ENCODE data around the gene TTYH3.
A peak's percentile ranks its signal among the peaks of the same experiment; 100 is the strongest.
"Not testable (repeated sequence)": the region's sequence is repeated elsewhere in the genome, so short reads cannot be mapped to it uniquely, and the experiment has no call there.

The TTYH3 gene, protein sequence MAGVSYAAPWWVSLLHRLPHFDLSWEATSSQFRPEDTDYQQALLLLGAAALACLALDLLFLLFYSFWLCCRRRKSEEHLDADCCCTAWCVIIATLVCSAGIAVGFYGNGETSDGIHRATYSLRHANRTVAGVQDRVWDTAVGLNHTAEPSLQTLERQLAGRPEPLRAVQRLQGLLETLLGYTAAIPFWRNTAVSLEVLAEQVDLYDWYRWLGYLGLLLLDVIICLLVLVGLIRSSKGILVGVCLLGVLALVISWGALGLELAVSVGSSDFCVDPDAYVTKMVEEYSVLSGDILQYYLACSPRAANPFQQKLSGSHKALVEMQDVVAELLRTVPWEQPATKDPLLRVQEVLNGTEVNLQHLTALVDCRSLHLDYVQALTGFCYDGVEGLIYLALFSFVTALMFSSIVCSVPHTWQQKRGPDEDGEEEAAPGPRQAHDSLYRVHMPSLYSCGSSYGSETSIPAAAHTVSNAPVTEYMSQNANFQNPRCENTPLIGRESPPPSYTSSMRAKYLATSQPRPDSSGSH

DNA sequence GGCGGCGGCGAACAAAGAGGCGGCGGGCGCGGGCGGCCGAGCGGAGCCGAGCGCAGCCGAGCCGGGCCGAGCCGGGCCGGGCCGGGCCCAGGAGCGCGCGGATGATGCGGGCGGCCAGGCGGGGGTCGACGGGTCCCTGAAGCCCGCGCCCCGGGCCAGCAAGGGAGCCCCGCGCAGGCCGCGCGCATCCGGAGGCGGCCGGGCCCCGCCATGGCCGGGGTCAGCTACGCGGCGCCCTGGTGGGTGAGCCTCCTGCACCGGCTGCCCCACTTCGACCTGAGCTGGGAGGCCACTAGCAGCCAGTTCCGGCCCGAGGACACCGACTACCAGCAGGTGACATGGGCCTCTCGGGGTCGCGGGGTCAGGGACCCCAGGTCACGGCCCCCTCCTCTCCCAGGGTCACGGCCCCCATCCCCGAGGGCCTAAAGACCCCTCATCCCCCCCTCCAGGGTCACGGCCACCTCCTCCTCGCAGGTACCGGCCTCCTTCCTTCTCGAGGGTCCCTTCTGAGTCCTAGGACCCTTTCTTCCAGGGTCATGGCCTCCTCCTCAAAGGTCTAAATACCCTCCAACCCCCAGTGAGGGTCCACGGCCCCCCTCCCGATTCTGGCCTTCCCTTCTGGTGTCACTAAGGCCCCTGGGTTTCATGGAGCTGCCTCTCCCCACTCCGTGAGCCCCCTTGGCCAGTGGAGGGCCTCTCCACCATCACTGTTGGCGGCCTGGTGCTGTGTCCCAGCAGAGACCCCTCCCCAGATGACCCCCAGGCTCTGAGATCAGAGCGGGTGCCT is at the start of gene TTYH3:
TSS of gene TTYH3 (plus strand) at position 41 of the 787 bp plus-strand sequence. CDS start at position 211, 170 bp downstream.
- no peaks in the 10 kb centered on the region for H3K9me3 ChIP-seq (ENCODE audit: control insufficient read depth, insufficient read depth, low read length)
- H3K9ac ChIP-seq (ENCODE audit: low read depth, low read length): peak within 1 kb of the TSS; percentile 78
- H3K4me1 ChIP-seq (ENCODE audit: control insufficient read depth, insufficient read depth, low read length): peaks cover 9% of the 10 kb centered on the region
- no peaks in the 10 kb centered on the region for H3K27me3 ChIP-seq (ENCODE audit: control insufficient read depth, insufficient read depth, low read length)
- peak within 1 kb of the TSS; percentile 68 for H3K27ac ChIP-seq (ENCODE audit: low read depth, low read length)
- 0 out of 2 replicates have a peak, but pooled peaks cover 7% of the 10 kb centered on the region for H3K36me3 ChIP-seq (ENCODE audit: control insufficient read depth, insufficient read depth, low read length)
- peak within 1 kb of the TSS; percentile 90 for H3K4me3 ChIP-seq (ENCODE audit: low read depth, low read length)

DNA sequence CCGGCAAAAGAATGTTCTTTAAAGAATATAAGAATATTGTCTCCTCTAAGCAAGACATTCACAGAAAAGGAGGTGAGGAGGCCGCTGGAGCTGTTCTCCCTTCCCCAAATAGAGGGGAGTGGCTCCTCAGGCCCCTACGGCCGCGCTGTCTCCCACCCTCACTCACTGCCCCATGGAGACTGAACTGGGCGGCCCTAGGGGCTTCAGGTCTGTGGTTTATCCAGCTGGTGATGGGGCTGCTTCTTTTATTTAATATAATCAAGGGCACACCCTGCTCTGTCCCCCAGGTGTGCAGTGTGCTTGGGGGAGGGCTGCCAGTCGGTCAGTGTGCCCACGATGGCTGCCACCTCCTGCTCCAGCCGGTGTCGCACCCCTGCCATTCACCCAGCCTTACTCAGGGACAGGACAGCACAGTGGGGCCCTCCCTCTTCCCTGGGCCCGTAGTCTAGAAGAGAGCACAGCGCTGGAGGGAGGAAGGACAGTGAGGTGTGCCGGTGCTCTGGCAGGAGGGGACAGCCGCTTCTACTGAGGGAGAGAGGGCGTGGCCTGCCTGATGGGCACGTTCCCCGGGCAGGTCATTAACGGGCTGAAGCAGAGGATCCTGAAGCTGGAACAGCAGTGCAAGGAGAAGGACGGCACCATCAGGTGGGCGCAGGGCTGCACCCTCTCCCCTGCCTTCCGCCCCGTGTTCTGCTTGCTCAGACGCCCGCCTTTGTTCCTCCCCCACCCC is 49.6 kb upstream of the TTYH3 start:
- Histone ChIP-seq H3K9me3 (ENCODE audit: control insufficient read depth, insufficient read depth, low read length) (no peaks in the 10 kb centered on the region), H3K27ac (ENCODE audit: low read depth, low read length) (no peak overlapping the region), H3K4me1 (ENCODE audit: control insufficient read depth, insufficient read depth, low read length) (no peaks in the 10 kb centered on the region), H3K9ac (ENCODE audit: low read depth, low read length) (no peak overlapping the region), H3K27me3 (ENCODE audit: control insufficient read depth, insufficient read depth, low read length) (no peaks in the 10 kb centered on the region), H3K4me3 (ENCODE audit: low read depth, low read length) (no peak overlapping the region), H3K36me3 (ENCODE audit: control insufficient read depth, insufficient read depth, low read length) (no peaks in the 10 kb centered on the region)

DNA sequence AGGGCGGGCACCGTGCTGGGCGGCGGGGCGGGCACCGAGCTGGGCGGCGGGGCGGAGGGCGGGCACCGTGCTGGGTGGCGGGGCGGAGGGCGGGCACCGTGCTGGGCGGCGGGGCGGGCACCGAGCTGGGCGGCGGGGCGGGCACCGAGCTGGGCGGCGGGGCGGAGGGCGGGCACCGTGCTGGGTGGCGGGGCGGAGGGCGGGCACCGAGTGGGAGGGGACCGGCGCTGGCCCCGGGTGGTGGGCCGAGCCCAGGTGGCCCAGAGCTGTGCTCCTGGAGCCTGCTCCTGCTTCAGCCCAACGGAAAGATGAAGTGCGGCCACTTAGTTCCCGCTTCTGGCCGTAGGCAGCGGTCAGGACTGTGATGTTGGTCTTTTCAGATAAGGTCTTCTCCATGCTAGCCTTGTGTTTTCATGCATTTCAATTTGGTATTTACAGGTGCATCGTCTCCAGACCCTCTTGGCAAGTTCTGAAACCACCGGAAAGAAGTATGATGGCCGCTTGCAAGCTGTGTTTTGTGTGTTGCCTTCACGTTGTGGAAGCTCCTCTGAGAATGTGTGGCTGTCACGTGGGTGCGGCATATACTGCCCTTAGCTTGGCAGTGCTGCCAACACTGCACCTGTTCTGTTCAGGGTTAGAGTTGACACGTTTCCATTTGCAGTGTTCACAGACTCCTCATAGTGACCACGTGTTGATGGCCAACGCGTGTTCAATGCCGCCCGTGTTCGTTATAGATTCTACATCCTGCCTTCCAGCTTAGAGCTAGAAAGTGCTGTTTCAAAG is 47.8 kb upstream of the TTYH3 start:
- Histone ChIP-seq H3K4me1 (ENCODE audit: control insufficient read depth, insufficient read depth, low read length) (no peaks in the 10 kb centered on the region), H3K9ac (ENCODE audit: low read depth, low read length) (no peak overlapping the region), H3K36me3 (ENCODE audit: control insufficient read depth, insufficient read depth, low read length) (no peaks in the 10 kb centered on the region), H3K4me3 (ENCODE audit: low read depth, low read length) (no peak overlapping the region), H3K27ac (ENCODE audit: low read depth, low read length) (no peak overlapping the region), H3K9me3 (ENCODE audit: control insufficient read depth, insufficient read depth, low read length) (no peaks in the 10 kb centered on the region), H3K27me3 (ENCODE audit: control insufficient read depth, insufficient read depth, low read length) (no peaks in the 10 kb centered on the region)

DNA sequence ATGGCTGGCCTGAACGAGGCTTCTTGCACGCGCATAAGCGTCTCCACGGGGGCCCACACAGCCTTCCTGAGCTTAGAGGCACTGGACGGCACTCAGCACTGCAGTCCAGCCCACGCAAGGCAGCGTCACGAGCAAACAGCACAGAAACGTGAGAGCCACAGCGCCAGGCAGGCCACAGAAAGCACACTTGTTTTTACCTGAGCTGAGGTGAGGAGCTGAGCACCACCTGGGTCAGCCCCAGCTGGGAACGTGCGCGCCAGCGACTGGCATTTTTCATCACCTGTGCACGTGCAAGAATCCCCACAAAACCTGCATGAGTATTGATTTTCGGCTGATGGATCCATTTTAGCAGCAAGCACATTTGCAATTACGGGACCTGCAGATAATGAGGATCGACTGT is 46.3 kb upstream of the TTYH3 start:
- Histone ChIP-seq H3K27me3 (ENCODE audit: control insufficient read depth, insufficient read depth, low read length) (no peaks in the 10 kb centered on the region), H3K27ac (ENCODE audit: low read depth, low read length) (no peak overlapping the region), H3K36me3 (ENCODE audit: control insufficient read depth, insufficient read depth, low read length) (no peaks in the 10 kb centered on the region), H3K4me3 (ENCODE audit: low read depth, low read length) (no peak overlapping the region), H3K4me1 (ENCODE audit: control insufficient read depth, insufficient read depth, low read length) (no peaks in the 10 kb centered on the region), H3K9ac (ENCODE audit: low read depth, low read length) (no peak overlapping the region), H3K9me3 (ENCODE audit: control insufficient read depth, insufficient read depth, low read length) (no peaks in the 10 kb centered on the region)

DNA sequence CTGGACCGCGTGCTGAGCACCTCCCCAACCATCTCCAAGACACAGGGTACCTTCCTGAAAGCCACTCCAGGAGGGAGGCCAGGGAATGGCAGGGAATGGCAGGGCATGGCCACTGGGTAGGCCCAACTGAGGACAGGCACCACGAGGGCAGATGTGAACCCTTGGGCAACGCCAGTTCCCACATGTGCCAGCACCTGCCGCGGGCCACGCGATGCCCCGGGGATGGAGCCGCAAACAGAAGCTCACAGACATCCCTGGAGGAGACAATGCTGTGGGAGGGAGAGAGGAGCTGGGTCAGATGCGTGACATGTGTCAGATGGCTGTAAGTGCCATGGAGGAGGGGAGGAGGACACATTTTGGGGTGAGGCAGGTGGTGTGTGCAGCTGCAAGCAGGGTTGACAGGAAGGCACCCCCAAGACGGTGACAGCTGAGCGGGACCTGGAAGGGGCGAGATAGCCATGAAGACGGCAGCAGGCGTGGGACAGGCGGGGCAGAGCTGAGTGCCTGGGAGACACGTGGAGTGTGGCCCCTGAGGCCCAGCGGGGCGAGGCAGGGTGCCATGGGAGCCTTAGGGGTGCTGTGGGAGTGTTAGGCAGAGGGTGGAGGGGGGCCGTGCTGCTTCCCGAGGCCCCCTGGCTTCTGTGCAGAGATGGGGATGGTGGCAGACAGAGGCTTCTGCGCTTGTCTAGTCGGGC is 45.3 kb upstream of the TTYH3 start:
- no peak overlapping the region for H3K9ac ChIP-seq (ENCODE audit: low read depth, low read length)
- no peaks in the 10 kb centered on the region for H3K36me3 ChIP-seq (ENCODE audit: control insufficient read depth, insufficient read depth, low read length)
- no peak overlapping the region for H3K4me3 ChIP-seq (ENCODE audit: low read depth, low read length)
- H3K4me1 ChIP-seq (ENCODE audit: control insufficient read depth, insufficient read depth, low read length): no peaks in the 10 kb centered on the region
- no peaks in the 10 kb centered on the region for H3K27me3 ChIP-seq (ENCODE audit: control insufficient read depth, insufficient read depth, low read length)
- no peak overlapping the region for H3K27ac ChIP-seq (ENCODE audit: low read depth, low read length)
- H3K9me3 ChIP-seq (ENCODE audit: control insufficient read depth, insufficient read depth, low read length): no peaks in the 10 kb centered on the region

DNA sequence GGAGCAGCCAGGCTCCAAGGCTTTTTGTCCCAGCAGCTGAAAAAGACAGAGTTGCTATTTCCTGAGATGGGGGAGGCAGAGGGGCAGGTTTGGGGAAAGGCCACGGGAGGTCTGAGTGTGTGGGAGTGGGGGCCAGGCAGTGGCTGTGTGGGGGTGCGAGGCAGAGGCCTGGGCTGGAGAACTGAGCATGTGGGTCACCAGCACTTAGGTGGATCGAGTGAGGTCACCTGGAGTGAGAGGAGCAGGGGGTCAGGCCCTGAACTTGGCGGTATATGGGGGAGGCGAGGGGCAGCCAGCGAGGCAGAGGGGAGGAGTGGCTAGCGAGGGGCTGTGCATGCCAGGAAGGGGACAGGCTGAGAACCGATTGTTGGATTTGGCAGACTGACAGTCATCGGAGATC is 44.7 kb upstream of the TTYH3 start:
- H3K27me3 ChIP-seq (ENCODE audit: control insufficient read depth, insufficient read depth, low read length): no peaks in the 10 kb centered on the region
- no peak overlapping the region for H3K9ac ChIP-seq (ENCODE audit: low read depth, low read length)

DNA sequence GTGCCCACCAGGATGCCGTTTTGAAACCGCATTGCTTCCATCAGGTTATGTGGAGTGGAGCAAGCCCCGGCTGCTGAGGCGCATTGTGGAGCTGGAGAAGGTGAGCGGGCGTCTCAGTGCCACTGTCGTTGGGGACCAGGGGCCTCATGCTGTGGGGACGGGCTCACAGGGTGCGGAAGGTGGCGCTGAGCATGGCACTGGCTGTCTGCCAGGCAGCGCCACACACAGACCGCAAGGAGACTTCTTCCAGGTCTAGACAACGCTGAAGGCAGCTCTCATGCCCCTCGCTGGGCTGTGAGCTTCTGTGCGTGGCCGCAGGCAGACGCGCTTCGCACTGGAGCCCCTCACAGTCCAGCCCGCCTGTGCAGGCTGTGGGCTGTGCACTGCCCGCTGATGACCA is 44.0 kb upstream of the TTYH3 start:
- Histone ChIP-seq H3K36me3 (ENCODE audit: control insufficient read depth, insufficient read depth, low read length) (peaks cover 6% of the 10 kb centered on the region; the same call in 1 of the 2 replicates), H3K4me3 (ENCODE audit: low read depth, low read length) (no peak overlapping the region), H3K9me3 (ENCODE audit: control insufficient read depth, insufficient read depth, low read length) (no peaks in the 10 kb centered on the region), H3K4me1 (ENCODE audit: control insufficient read depth, insufficient read depth, low read length) (no peaks in the 10 kb centered on the region), H3K27ac (ENCODE audit: low read depth, low read length) (no peak overlapping the region), H3K27me3 (ENCODE audit: control insufficient read depth, insufficient read depth, low read length) (no peaks in the 10 kb centered on the region), H3K9ac (ENCODE audit: low read depth, low read length) (no peak overlapping the region)

More for the DNA sequence above, 44.7 kb upstream of the TTYH3 start:
- 0 out of 2 replicates have a peak, but pooled peaks cover 2% of the 10 kb centered on the region for H3K36me3 ChIP-seq (ENCODE audit: control insufficient read depth, insufficient read depth, low read length)
- no peaks in the 10 kb centered on the region for H3K9me3 ChIP-seq (ENCODE audit: control insufficient read depth, insufficient read depth, low read length)
- H3K27ac ChIP-seq (ENCODE audit: low read depth, low read length): no peak overlapping the region
- H3K4me3 ChIP-seq (ENCODE audit: low read depth, low read length): no peak overlapping the region
- H3K4me1 ChIP-seq (ENCODE audit: control insufficient read depth, insufficient read depth, low read length): no peaks in the 10 kb centered on the region

DNA sequence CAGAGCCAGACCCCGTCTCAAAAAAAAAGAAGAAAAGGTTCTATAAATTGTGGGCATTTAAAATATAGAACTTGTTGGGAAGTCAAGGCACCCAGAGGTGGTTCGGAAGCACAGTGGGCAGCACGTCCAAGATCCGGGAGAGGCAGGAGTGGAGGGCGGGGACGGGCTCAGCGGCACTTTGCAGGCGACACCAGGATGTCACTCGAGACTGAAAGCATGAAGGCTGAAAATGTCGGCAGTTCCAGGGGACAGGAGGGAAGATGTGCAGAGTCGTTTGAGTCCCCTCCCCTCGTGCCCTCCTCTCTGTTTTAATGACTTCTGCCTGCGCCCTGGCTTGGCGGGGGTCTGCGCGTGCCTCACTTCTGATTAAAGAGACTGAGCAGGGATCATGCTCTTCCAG is 42.4 kb upstream of the TTYH3 start:
- Histone ChIP-seq H3K9ac (ENCODE audit: low read depth, low read length) (no peak overlapping the region), H3K4me1 (ENCODE audit: control insufficient read depth, insufficient read depth, low read length) (no peaks in the 10 kb centered on the region), H3K36me3 (ENCODE audit: control insufficient read depth, insufficient read depth, low read length) (peaks cover 11% of the 10 kb centered on the region), H3K4me3 (ENCODE audit: low read depth, low read length) (no peak overlapping the region), H3K27ac (ENCODE audit: low read depth, low read length) (no peak overlapping the region), H3K27me3 (ENCODE audit: control insufficient read depth, insufficient read depth, low read length) (no peaks in the 10 kb centered on the region), H3K9me3 (ENCODE audit: control insufficient read depth, insufficient read depth, low read length) (no peaks in the 10 kb centered on the region)

DNA sequence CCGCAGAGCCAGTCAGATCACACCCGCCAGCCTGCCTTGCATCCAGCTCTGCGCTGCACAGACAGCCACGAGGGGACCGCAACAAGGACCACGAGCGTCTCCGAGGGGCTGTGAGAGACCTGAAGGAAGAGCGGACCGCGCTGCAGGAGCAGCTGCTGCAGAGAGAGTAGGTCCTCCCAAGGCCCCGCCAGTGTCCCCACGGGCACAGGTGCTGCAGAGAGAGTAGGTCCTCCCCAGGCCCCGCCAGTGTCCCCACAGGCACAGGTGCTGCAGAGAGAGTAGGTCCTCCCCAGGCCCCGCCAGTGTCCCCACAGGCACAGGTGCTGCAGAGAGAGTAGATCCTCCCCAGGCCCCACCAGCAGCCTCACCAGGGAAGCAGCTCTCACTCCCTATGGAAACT is 41.8 kb upstream of the TTYH3 start:
- H3K4me3 ChIP-seq (ENCODE audit: low read depth, low read length); H3K27ac ChIP-seq (ENCODE audit: low read depth, low read length); H3K4me1 ChIP-seq (ENCODE audit: control insufficient read depth, insufficient read depth, low read length); H3K9me3 ChIP-seq (ENCODE audit: control insufficient read depth, insufficient read depth, low read length); H3K27me3 ChIP-seq (ENCODE audit: control insufficient read depth, insufficient read depth, low read length); H3K9ac ChIP-seq (ENCODE audit: low read depth, low read length): not testable (repeated sequence)
- H3K36me3 ChIP-seq (ENCODE audit: control insufficient read depth, insufficient read depth, low read length): peaks cover 14% of the 10 kb centered on the region

Data from HUES48 (cell line).